WTC11 (cell line): ENCODE results near the gene SARDH. TPM values are rescaled to one million over a fixed set of nuclear protein-coding genes. Genes with fewer than 3 reads are reported as not detected.

Experiments used
- ATAC-seq: fragments of 200-7000 bp; cut with Tn5 transposase; 2 replicates; pipeline ENCODE4 v1.10.0; 2021; ENCODE audit warnings: mild to moderate bottlenecking, moderate library complexity
- CTCF ChIA-PET: fragments of 300-600 bp; sonication (Branson Sonifier 250); formaldehyde crosslinking; loops from one replicate; lab custom pipeline; 2021; ENCODE audit warnings: antibody characterized with exemption; lab: Charles Lee
- POLR2A ChIA-PET: fragments of 350-600 bp; sonication (Branson Sonifier 250); formaldehyde crosslinking; loops from one replicate; lab custom pipeline; 2021; ENCODE audit warnings: antibody characterized with exemption; lab: Charles Lee
- DNase-seq: peaks from one replicate; pipeline ENCODE4 v3.0.0; 2021; ENCODE audit warnings: low spot score
- H3K27ac Mint-ChIP-seq: 2 replicates; pipeline ENCODE4 v1.8.0; 2021; ENCODE audit warnings: mixed read lengths
- H3K27me3 Mint-ChIP-seq: 2 replicates; pipeline ENCODE4 v1.8.0; 2021; ENCODE audit warnings: low read depth, mild to moderate bottlenecking, moderate library complexity, mixed read lengths
- H3K36me3 Mint-ChIP-seq: 2 replicates; pipeline ENCODE4 v1.8.0; 2021; ENCODE audit warnings: mixed read lengths
- H3K4me1 Mint-ChIP-seq: 2 replicates; pipeline ENCODE4 v1.8.0; 2022; ENCODE audit warnings: mixed read lengths
- H3K4me3 Mint-ChIP-seq: 2 replicates; pipeline ENCODE4 v1.8.0; 2021; ENCODE audit warnings: mild to moderate bottlenecking, moderate library complexity, mixed read lengths
- H3K9me3 Mint-ChIP-seq: 2 replicates; pipeline ENCODE4 v1.8.0; 2021; ENCODE audit warnings: mixed read lengths
- ATF2 ChIP-seq: sonication (generic); formaldehyde crosslinking; IDR thresholded peaks from 2 replicates; pipeline ENCODE4 v1.8.1; 2022; ENCODE audit warnings: low read depth, missing genetic modification reagents, borderline replicate concordance
- CBFB ChIP-seq: sonication (generic); formaldehyde crosslinking; IDR thresholded peaks from 2 replicates; pipeline ENCODE4 v1.8.1; 2022; ENCODE audit warnings: mild to moderate bottlenecking, low read depth, missing genetic modification reagents
- CREB1 ChIP-seq: sonication (generic); formaldehyde crosslinking; IDR thresholded peaks from 2 replicates; pipeline ENCODE4 v1.8.0; 2023; ENCODE audit warnings: mild to moderate bottlenecking, missing genetic modification reagents
- EMX1 ChIP-seq: fragments of 250-450 bp; sonication (Bioruptor Pico); IDR thresholded peaks from 2 replicates; pipeline ENCODE4 v1.8.0; 2021; ENCODE audit warnings: mild to moderate bottlenecking
- HMGXB4 ChIP-seq: sonication (generic); formaldehyde crosslinking; IDR thresholded peaks from 2 replicates; pipeline ENCODE4 v1.8.1; 2023; ENCODE audit warnings: mild to moderate bottlenecking, moderate library complexity, missing genetic modification reagents
- JUN ChIP-seq: sonication (generic); formaldehyde crosslinking; IDR thresholded peaks from 2 replicates; pipeline ENCODE4 v1.8.0; 2023; ENCODE audit warnings: mild to moderate bottlenecking, missing genetic modification reagents
- MYBL2 ChIP-seq: sonication (generic); formaldehyde crosslinking; IDR thresholded peaks from 2 replicates; pipeline ENCODE4 v1.8.1; 2023; ENCODE audit warnings: mild to moderate bottlenecking, moderate library complexity, missing genetic modification reagents
- NFATC4 ChIP-seq: fragments of 250-450 bp; sonication (Bioruptor Pico); IDR thresholded peaks from 2 replicates; pipeline ENCODE4 v1.9.0; 2021; ENCODE audit warnings: mild to moderate bottlenecking
- SMAD4 ChIP-seq: sonication (generic); formaldehyde crosslinking; IDR thresholded peaks from 2 replicates; pipeline ENCODE4 v1.8.0; 2022; ENCODE audit warnings: mild to moderate bottlenecking, missing genetic modification reagents
- TEAD4 ChIP-seq: sonication (generic); formaldehyde crosslinking; IDR thresholded peaks from 2 replicates; pipeline ENCODE4 v1.8.0; 2022; ENCODE audit warnings: mild to moderate bottlenecking, missing genetic modification reagents
- ZNF416 ChIP-seq: fragments of 250-450 bp; sonication (Bioruptor Pico); IDR thresholded peaks from 2 replicates; pipeline ENCODE4 v1.9.0; 2021; ENCODE audit warnings: mild to moderate bottlenecking, inconsistent platforms
- ZNF512 ChIP-seq: sonication (generic); formaldehyde crosslinking; IDR thresholded peaks from 2 replicates; pipeline ENCODE4 v1.8.1; 2022; ENCODE audit warnings: missing genetic modification reagents, borderline replicate concordance
- ZSCAN18 ChIP-seq: fragments of 250-450 bp; sonication (Bioruptor Pico); IDR thresholded peaks from 2 replicates; pipeline ENCODE4 v2.1.2; 2022; ENCODE audit warnings: mild to moderate bottlenecking, moderate library complexity
- total RNA-seq: library from RNA; stranded (reverse); gene quantifications from 3 replicates; pipeline ENCODE4 v1.2.3, GENCODE V29; 2021
- TF ChIP-seq, protein P1 (sequence below): sonication (generic); formaldehyde crosslinking; IDR thresholded peaks from 2 replicates; pipeline ENCODE4 v1.8.1; 2023; ENCODE audit warnings: mild to moderate bottlenecking, missing genetic modification reagents, borderline replicate concordance
- TF ChIP-seq, protein P2 (sequence below): sonication (generic); formaldehyde crosslinking; IDR thresholded peaks from 2 replicates; pipeline ENCODE4 v1.8.1; 2023; ENCODE audit warnings: mild to moderate bottlenecking, missing genetic modification reagents
- TF ChIP-seq, protein P3 (sequence below): fragments of 250-450 bp; sonication (Bioruptor Pico); conservative IDR thresholded peaks from 2 replicates; pipeline ENCODE4 v1.9.0; 2021; ENCODE audit warnings: mild to moderate bottlenecking
- TF ChIP-seq, protein P4 (sequence below): sonication (generic); formaldehyde crosslinking; IDR thresholded peaks from 2 replicates; pipeline ENCODE4 v1.8.0; 2022; ENCODE audit warnings: mild to moderate bottlenecking, missing genetic modification reagents
- TF ChIP-seq, protein P5 (sequence below): sonication (generic); formaldehyde crosslinking; IDR thresholded peaks from 2 replicates; pipeline ENCODE4 v1.8.0; 2023; ENCODE audit warnings: mild to moderate bottlenecking, missing genetic modification reagents

The SARDH gene
- total RNA-seq, 1 experiment from 2014 or later, result 8.5 TPM

- Mint-ChIP-seq H3K36me3 (peaks cover 8% of the 10 kb centered on the region), H3K27ac (no peak overlapping the region), H3K4me1 (peaks cover 21% of the 10 kb centered on the region), H3K27me3 (no peaks in the 10 kb centered on the region), H3K4me3 (no peak overlapping the region), H3K9me3 (peaks cover 4% of the 10 kb centered on the region; the same call in 1 of the 2 replicates)
- ChIA-PET POLR2A (no interaction called here), CTCF (interaction anchor here (0.8 to 1.4 kb wide), 3 partner anchors 43 to 70 kb away, joined by 3 to 6 read pairs (median 4); no protein-coding TSS in a partner anchor)
- no peak for ATAC-seq
- no peak for DNase-seq
- TF ChIP-seq CBFB (CRISPR knock-in tag) (no peak), MYBL2 (CRISPR knock-in tag) (no peak), ZSCAN18 (no peak), ATF2 (no peak), ZNF416 (no peak), JUN (CRISPR knock-in tag) (no peak), EMX1 (CRISPR knock-in tag) (no peak), CREB1 (CRISPR knock-in tag) (no peak), SMAD4 (CRISPR knock-in tag) (no peak), ZNF512 (CRISPR knock-in tag) (no peak), TEAD4 (CRISPR knock-in tag) (no peak), HMGXB4 (CRISPR knock-in tag) (no peak), NFATC4 (CRISPR knock-in tag) (no peak)
- TF ChIP-seq, protein P1, sequence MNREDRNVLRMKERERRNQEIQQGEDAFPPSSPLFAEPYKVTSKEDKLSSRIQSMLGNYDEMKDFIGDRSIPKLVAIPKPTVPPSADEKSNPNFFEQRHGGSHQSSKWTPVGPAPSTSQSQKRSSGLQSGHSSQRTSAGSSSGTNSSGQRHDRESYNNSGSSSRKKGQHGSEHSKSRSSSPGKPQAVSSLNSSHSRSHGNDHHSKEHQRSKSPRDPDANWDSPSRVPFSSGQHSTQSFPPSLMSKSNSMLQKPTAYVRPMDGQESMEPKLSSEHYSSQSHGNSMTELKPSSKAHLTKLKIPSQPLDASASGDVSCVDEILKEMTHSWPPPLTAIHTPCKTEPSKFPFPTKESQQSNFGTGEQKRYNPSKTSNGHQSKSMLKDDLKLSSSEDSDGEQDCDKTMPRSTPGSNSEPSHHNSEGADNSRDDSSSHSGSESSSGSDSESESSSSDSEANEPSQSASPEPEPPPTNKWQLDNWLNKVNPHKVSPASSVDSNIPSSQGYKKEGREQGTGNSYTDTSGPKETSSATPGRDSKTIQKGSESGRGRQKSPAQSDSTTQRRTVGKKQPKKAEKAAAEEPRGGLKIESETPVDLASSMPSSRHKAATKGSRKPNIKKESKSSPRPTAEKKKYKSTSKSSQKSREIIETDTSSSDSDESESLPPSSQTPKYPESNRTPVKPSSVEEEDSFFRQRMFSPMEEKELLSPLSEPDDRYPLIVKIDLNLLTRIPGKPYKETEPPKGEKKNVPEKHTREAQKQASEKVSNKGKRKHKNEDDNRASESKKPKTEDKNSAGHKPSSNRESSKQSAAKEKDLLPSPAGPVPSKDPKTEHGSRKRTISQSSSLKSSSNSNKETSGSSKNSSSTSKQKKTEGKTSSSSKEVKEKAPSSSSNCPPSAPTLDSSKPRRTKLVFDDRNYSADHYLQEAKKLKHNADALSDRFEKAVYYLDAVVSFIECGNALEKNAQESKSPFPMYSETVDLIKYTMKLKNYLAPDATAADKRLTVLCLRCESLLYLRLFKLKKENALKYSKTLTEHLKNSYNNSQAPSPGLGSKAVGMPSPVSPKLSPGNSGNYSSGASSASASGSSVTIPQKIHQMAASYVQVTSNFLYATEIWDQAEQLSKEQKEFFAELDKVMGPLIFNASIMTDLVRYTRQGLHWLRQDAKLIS, result no peak
- TF ChIP-seq, protein P2, sequence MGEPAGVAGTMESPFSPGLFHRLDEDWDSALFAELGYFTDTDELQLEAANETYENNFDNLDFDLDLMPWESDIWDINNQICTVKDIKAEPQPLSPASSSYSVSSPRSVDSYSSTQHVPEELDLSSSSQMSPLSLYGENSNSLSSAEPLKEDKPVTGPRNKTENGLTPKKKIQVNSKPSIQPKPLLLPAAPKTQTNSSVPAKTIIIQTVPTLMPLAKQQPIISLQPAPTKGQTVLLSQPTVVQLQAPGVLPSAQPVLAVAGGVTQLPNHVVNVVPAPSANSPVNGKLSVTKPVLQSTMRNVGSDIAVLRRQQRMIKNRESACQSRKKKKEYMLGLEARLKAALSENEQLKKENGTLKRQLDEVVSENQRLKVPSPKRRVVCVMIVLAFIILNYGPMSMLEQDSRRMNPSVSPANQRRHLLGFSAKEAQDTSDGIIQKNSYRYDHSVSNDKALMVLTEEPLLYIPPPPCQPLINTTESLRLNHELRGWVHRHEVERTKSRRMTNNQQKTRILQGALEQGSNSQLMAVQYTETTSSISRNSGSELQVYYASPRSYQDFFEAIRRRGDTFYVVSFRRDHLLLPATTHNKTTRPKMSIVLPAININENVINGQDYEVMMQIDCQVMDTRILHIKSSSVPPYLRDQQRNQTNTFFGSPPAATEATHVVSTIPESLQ (CRISPR knock-in tag), result no peak
- TF ChIP-seq, protein P3, sequence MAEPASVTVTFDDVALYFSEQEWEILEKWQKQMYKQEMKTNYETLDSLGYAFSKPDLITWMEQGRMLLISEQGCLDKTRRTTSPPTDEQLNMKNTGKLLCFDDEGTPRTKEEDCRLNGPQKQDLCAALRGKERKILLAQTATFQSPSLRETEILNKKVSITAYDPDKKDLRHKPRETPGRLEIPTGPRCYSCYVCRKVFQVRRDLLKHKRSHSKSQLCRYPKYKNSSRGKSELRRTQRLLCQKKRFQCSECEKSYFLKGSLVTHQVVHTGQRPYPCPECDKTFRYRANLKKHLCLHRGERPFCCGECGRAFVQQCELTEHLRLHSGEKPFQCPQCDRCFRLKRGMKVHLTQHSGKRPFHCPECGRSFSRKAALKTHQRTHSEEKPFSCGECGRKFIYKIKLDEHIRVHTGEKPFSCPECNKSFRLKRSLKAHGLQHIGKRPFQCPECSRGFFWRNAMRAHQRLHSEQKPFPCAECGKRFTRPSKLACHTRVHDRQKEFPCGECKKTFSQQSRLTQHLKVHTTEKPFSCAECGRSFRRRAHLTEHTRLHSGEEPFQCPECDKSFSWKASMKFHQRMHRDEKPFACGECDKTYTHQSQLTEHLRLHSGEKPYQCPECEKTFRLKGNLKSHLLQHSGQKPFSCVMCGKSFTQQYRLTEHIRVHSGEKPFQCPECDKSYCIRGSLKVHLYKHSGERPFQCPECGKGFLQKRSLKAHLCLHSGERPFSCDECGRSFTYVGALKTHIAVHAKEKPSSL (CRISPR knock-in tag), result no peak
- TF ChIP-seq, protein P4, sequence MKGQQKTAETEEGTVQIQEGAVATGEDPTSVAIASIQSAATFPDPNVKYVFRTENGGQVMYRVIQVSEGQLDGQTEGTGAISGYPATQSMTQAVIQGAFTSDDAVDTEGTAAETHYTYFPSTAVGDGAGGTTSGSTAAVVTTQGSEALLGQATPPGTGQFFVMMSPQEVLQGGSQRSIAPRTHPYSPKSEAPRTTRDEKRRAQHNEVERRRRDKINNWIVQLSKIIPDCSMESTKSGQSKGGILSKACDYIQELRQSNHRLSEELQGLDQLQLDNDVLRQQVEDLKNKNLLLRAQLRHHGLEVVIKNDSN (CRISPR knock-in tag), result no peak
- TF ChIP-seq, protein P5, sequence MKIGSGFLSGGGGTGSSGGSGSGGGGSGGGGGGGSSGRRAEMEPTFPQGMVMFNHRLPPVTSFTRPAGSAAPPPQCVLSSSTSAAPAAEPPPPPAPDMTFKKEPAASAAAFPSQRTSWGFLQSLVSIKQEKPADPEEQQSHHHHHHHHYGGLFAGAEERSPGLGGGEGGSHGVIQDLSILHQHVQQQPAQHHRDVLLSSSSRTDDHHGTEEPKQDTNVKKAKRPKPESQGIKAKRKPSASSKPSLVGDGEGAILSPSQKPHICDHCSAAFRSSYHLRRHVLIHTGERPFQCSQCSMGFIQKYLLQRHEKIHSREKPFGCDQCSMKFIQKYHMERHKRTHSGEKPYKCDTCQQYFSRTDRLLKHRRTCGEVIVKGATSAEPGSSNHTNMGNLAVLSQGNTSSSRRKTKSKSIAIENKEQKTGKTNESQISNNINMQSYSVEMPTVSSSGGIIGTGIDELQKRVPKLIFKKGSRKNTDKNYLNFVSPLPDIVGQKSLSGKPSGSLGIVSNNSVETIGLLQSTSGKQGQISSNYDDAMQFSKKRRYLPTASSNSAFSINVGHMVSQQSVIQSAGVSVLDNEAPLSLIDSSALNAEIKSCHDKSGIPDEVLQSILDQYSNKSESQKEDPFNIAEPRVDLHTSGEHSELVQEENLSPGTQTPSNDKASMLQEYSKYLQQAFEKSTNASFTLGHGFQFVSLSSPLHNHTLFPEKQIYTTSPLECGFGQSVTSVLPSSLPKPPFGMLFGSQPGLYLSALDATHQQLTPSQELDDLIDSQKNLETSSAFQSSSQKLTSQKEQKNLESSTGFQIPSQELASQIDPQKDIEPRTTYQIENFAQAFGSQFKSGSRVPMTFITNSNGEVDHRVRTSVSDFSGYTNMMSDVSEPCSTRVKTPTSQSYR (CRISPR knock-in tag), result no peak
Measured at GRCh38 chr9:133672503-133673257, 65.5 kb downstream of the SARDH start.
